H1 (cell line): ENCODE results near the gene TRIOBP. TPM values are rescaled to one million over a fixed set of nuclear protein-coding genes. Genes with fewer than 3 reads are reported as not detected.

Experiments
- CTCF ChIA-PET: fragments of 300-600 bp; sonication (Branson Sonifier 250); formaldehyde crosslinking; loops from one replicate; lab custom pipeline; 2021; ENCODE audit not compliant: partially characterized antibody; lab: Charles Lee
- POLR2A ChIA-PET: fragments of 300-600 bp; sonication (Branson Sonifier 250); formaldehyde crosslinking; loops from one replicate; lab custom pipeline; 2021; ENCODE audit warnings: inconsistent platforms; ENCODE audit not compliant: partially characterized antibody; lab: Charles Lee
- DNase-seq, 2 experiments: peaks; one replicate each; pipeline versions ENCODE4 v3.0.0 to v3.0.0-alpha.2; 2010 to 2022; ENCODE audit warnings: low spot score in 2 of 2, low read depth in 1 of 2, mixed read lengths in 1 of 2
- FAIRE-seq: peaks from 2 replicates; lab custom pipeline; 2011; peaks lifted over from hg19 to GRCh38; lab: Jason Lieb, UNC
- H2AFZ ChIP-seq: 2 replicates; pipeline ENCODE4 v1.8.1; 2012; ENCODE audit warnings: low read length, inconsistent platforms
- H2AK5ac ChIP-seq: 2 replicates; pipeline ENCODE4 v1.6.1; 2013; ENCODE audit warnings: low read depth, low read length
- H2BK120ac ChIP-seq: replicated peaks from 2 replicates; pipeline ENCODE3; 2013; ENCODE audit warnings: low read depth, low read length, inconsistent platforms
- H2BK12ac ChIP-seq: 2 replicates; pipeline ENCODE4 v1.6.1; 2013; ENCODE audit warnings: low read depth, low read length
- H2BK15ac ChIP-seq: 2 replicates; pipeline ENCODE4 v1.6.1; 2013; ENCODE audit warnings: low read length
- H2BK20ac ChIP-seq: 2 replicates; pipeline ENCODE4 v1.6.1; 2013; ENCODE audit warnings: low read length
- H2BK5ac ChIP-seq: 2 replicates; pipeline ENCODE4 v1.6.1; 2013; ENCODE audit warnings: low read depth, low read length
- H3K14ac ChIP-seq: 2 replicates; pipeline ENCODE4 v1.6.1; 2013; ENCODE audit warnings: inconsistent platforms; ENCODE audit not compliant: insufficient read length
- H3K18ac ChIP-seq: 2 replicates; pipeline ENCODE4 v1.6.1; 2013; ENCODE audit warnings: low read length; ENCODE audit errors: extremely low read depth
- H3K23ac ChIP-seq: 2 replicates; pipeline ENCODE4 v1.6.1; 2013; ENCODE audit warnings: inconsistent platforms; ENCODE audit not compliant: insufficient read length
- H3K23me2 ChIP-seq: 2 replicates; pipeline ENCODE4 v1.6.1; 2013; ENCODE audit warnings: low read depth, low read length
- H3K27ac ChIP-seq: 2 replicates; pipeline ENCODE4 v1.6.1; 2011; ENCODE audit warnings: low read depth, low read length, inconsistent platforms
- H3K27me3 ChIP-seq, 4 experiments: replicated peaks in 1 of 4; 1 replicate in 1 of 4; 2 replicates in 3 of 4; pipeline versions ENCODE4 v1.6.1 to v1.8.1; 2011 to 2013; ENCODE audit warnings: low read length in 3 of 4, mild to moderate bottlenecking in 3 of 4, inconsistent platforms in 2 of 4, mixed read lengths in 2 of 4, moderate library complexity in 1 of 4; ENCODE audit not compliant: control insufficient read depth in 3 of 4, insufficient read depth in 3 of 4; ENCODE audit errors: extremely low read depth in 1 of 4
- H3K36me3 ChIP-seq, 4 experiments: 2 replicates each; pipeline versions ENCODE4 v1.6.1 to v1.8.1; 2011 to 2013; ENCODE audit warnings: mild to moderate bottlenecking in 4 of 4, low read length in 3 of 4, moderate library complexity in 2 of 4, control low read depth in 1 of 4, inconsistent platforms in 1 of 4; ENCODE audit not compliant: insufficient read depth in 4 of 4, control insufficient read depth in 2 of 4
- H3K4ac ChIP-seq: replicated peaks from 2 replicates; pipeline ENCODE3; 2013; ENCODE audit warnings: low read length, low read depth, mixed read lengths, inconsistent platforms; ENCODE audit not compliant: insufficient read length
- H3K4me1 ChIP-seq, 4 experiments: replicated peaks in 1 of 4; 1 replicate in 1 of 4; 2 replicates in 3 of 4; pipeline versions ENCODE4 v1.6.1 to v1.8.1; 2011 to 2013; ENCODE audit warnings: low read length in 3 of 4, inconsistent platforms in 2 of 4, mixed read lengths in 1 of 4; ENCODE audit not compliant: insufficient read depth in 4 of 4, control insufficient read depth in 3 of 4
- H3K4me2 ChIP-seq, 2 experiments: 2 replicates each; pipeline versions ENCODE4 v1.6.1 to v1.8.1; 2011 to 2013; ENCODE audit warnings: low read depth in 2 of 2, low read length in 2 of 2, control low read depth in 1 of 2, inconsistent platforms in 1 of 2, mild to moderate bottlenecking in 1 of 2; ENCODE audit not compliant: insufficient read depth in 1 of 2
- H3K4me3 ChIP-seq, 4 experiments: fragments of 200-600, 300-600 bp in 1 of 4; sonication (generic), shearing (Covaris generic), sonication (Bioruptor Twin) in 1 of 4; 2 replicates each; pipeline versions ENCODE4 v1.5.1 to v1.8.1; 2011 to 2016; ENCODE audit warnings: low read length in 4 of 4, low read depth in 3 of 4, control low read depth in 2 of 4, inconsistent platforms in 2 of 4, mild to moderate bottlenecking in 2 of 4, mixed read lengths in 1 of 4, moderate library complexity in 1 of 4; ENCODE audit not compliant: insufficient read depth in 2 of 4; ENCODE audit errors: extremely low read depth in 1 of 4
- H3K56ac ChIP-seq: replicated peaks from 2 replicates; pipeline ENCODE3; 2013; ENCODE audit warnings: low read depth, mild to moderate bottlenecking, mixed read lengths, low read length, inconsistent platforms; ENCODE audit not compliant: insufficient read length
- H3K79me1 ChIP-seq: 2 replicates; pipeline ENCODE4 v1.6.1; 2013; ENCODE audit warnings: low read depth, low read length, control low read depth
- H3K79me2 ChIP-seq, 2 experiments: 2 replicates each; pipeline versions ENCODE4 v1.6.1 to v1.8.1; 2012 to 2013; ENCODE audit warnings: low read length in 2 of 2, mild to moderate bottlenecking in 2 of 2, inconsistent platforms in 1 of 2; ENCODE audit not compliant: insufficient read depth in 2 of 2, control insufficient read depth in 1 of 2
- H3K9ac ChIP-seq, 4 experiments: replicated peaks in 1 of 4; 1 replicate in 1 of 4; 2 replicates in 3 of 4; pipeline versions ENCODE4 v1.6.1 to v1.8.1; 2011 to 2013; ENCODE audit warnings: low read depth in 3 of 4, low read length in 3 of 4, control low read depth in 2 of 4, mild to moderate bottlenecking in 2 of 4, moderate library complexity in 2 of 4, inconsistent platforms in 1 of 4; ENCODE audit errors: extremely low read depth in 1 of 4
- H3K9me3 ChIP-seq, 2 experiments: 2 replicates each; pipeline versions ENCODE4 v1.6.1 to v1.8.1; 2012 to 2013; ENCODE audit warnings: mild to moderate bottlenecking in 2 of 2, moderate library complexity in 2 of 2, control low read depth in 1 of 2, inconsistent platforms in 1 of 2, low read depth in 1 of 2, low read length in 1 of 2, mixed read lengths in 1 of 2; ENCODE audit not compliant: insufficient read depth in 2 of 2
- H4K20me1 ChIP-seq, 2 experiments: replicated peaks in 1 of 2; 2 replicates each; pipeline versions ENCODE3 to v1.8.1; 2011 to 2013; ENCODE audit warnings: inconsistent platforms in 2 of 2, low read length in 2 of 2, mild to moderate bottlenecking in 1 of 2; ENCODE audit not compliant: insufficient read depth in 2 of 2, control insufficient read depth in 1 of 2
- H4K5ac ChIP-seq: 2 replicates; pipeline ENCODE4 v1.6.1; 2013; ENCODE audit warnings: low read length, low read depth, mixed read lengths, inconsistent platforms; ENCODE audit not compliant: insufficient read length
- H4K8ac ChIP-seq: 2 replicates; pipeline ENCODE4 v1.8.0; 2013; ENCODE audit warnings: mild to moderate bottlenecking, moderate library complexity, low read length, inconsistent platforms; ENCODE audit not compliant: insufficient read depth; ENCODE audit errors: extremely low read depth
- H4K91ac ChIP-seq: replicated peaks from 2 replicates; pipeline ENCODE3; 2013; ENCODE audit warnings: low read length, mixed read lengths, inconsistent platforms; ENCODE audit not compliant: insufficient read length
- HDAC6 ChIP-seq: IDR thresholded peaks from one replicate; pipeline ENCODE4 v1.7.1; 2012; ENCODE audit warnings: low read depth, mild to moderate bottlenecking, inconsistent platforms, low read length, moderate library complexity
- KDM4A ChIP-seq: IDR thresholded peaks from one replicate; pipeline ENCODE4 v1.7.1; 2012; ENCODE audit warnings: low read depth, mild to moderate bottlenecking, moderate library complexity, low read length, inconsistent platforms; ENCODE audit not compliant: severe bottlenecking
- KDM5A ChIP-seq: fragments of 200-600 bp; IDR thresholded peaks from 2 replicates; pipeline ENCODE4 v1.7.1; 2012; ENCODE audit warnings: mild to moderate bottlenecking, low read length, inconsistent platforms, mixed read lengths
- POU5F1 ChIP-seq: IDR thresholded peaks from 2 replicates; pipeline ENCODE4 v1.6.1; 2011; ENCODE audit warnings: low read depth, mild to moderate bottlenecking, low read length, moderate library complexity
- WGBS, 2 experiments: shearing (Covaris generic) in 1 of 2; methylation state at CpG; one replicate each; pipeline versions ENCODE4 v1.1.6 to v1.1.7; 2013 to 2015; ENCODE audit warnings: low lambda C conversion rate in 2 of 2, mixed read lengths in 2 of 2, inconsistent platforms in 1 of 2, low coverage in 1 of 2, missing lambda C conversion rate in 1 of 2; ENCODE audit not compliant: insufficient replicate concordance in 2 of 2, insufficient coverage in 1 of 2, insufficient read length in 1 of 2; ENCODE audit errors: extremely low coverage in 1 of 2, missing lambda C conversion rate in 1 of 2; 5-methylcytosine and 5-hydroxymethylcytosine counted together
- polyA plus RNA-seq, 7 experiments: library from polyadenylated mRNA; depleted of rRNA in 3 of 7; stranded (reverse) in 5 of 7; unstranded in 2 of 7; fragments of >200 nt in 5 of 7; fragments of 200-250 nt in 2 of 7; gene quantifications; 1 replicate in 5 of 7; 2 replicates in 1 of 7; 4 replicates in 1 of 7; pipeline versions ENCODE4 v1.2.1 to v1.2.3, GENCODE V29; 2011 to 2013; ENCODE audit warnings: missing spikeins in 2 of 7, mixed read lengths in 2 of 7
- total RNA-seq: library from RNA; stranded (reverse); fragmentation: NEBNext Ultra II Directional; extraction: Animal tissue kit (Norgen Biotek cat#: 25700); gene quantifications from 2 replicates; pipeline ENCODE4 v1.2.1, GENCODE V29; 2021

Gene TRIOBP
- total and polyA plus RNA-seq, 2 of the 8 experiments (the other 6 are each of a cell fraction or from before 2014, with no cell fraction given): 18.2 to 27.3 TPM

DNA sequence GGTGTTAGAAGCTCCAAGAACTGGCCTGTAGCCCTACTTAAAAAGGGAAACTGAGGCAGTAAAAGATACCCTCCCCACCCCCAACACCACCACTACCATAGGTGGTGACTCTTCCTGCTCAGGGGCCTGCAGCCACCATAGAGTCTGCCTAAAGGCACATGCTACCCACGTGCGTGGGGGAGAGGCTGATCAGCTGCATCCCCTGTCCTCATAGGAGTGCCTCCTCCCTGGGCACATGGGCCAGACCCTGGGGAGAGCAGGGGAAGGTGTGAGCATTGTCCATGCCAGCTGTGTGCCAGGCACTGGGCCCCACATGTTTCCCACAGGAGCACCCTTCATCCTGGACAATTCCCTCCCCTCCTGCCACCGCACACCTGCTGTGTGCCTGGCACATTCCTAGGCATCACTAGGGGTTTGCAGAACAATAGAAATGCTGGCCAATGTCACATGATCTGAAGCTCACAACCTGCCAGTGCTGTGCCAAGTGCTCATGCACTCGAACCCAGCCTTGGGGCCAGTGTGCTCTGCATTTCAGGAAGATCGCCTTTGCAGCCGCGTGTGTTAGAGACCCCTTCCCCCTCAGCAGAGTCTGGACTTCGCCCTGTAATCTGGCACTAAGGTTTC, 69.2 kb downstream of the TRIOBP start:
- Histone ChIP-seq H4K91ac (no peak overlapping the region), H3K56ac (no peak overlapping the region), H2BK20ac (no peak overlapping the region), H4K5ac (no peak overlapping the region), H2AK5ac (no peak overlapping the region), H3K23ac (no peak overlapping the region), H3K4me1 (no peaks in the 10 kb centered on the region), H2BK15ac (no peak overlapping the region), H3K9me3 (no peaks in the 10 kb centered on the region), H4K8ac (no peak overlapping the region), H4K20me1 (peaks cover 5 to 6% of the 10 kb centered on the region in 2 experiments), H2BK5ac (no peak overlapping the region), H3K79me2 (no peaks in the 10 kb centered on the region), H2BK120ac (no peak overlapping the region), H3K79me1 (no peaks in the 10 kb centered on the region), H3K4me2 (no peak overlapping the region), H3K27ac (no peak overlapping the region), H3K4me3 (no peak overlapping the region), H3K9ac (no peak overlapping the region; a peak in 1 of 7 replicates), H3K18ac (no peak overlapping the region), H3K27me3 (no peaks in the 10 kb centered on the region; a peak in 2 of 7 replicates), H3K14ac (no peak overlapping the region), H2AFZ (no peak overlapping the region), H3K36me3 (peaks cover 0 to 12% (median 5%) of the 10 kb centered on the region in 4 experiments; a peak in 5 of 8 replicates), H3K4ac (no peak overlapping the region), H2BK12ac (no peak overlapping the region)
- no peak for FAIRE-seq
- ChIA-PET CTCF (interaction anchor here (1.0 to 6.3 kb wide), 3 partner anchors 12 to 162 kb away, joined by 3 to 75 read pairs (median 5); no protein-coding TSS in a partner anchor), POLR2A (interaction anchor here (0.6 to 3.4 kb wide), 5 partner anchors 10 to 910 kb away, joined by 3 to 11 read pairs (median 3); no protein-coding TSS in a partner anchor)
- DNase-seq: no peak
- 83% methylated on average over 8 of the region's 8 CpGs; no CpG with 5 or more reads in 1 of the 2 experiments for WGBS, 2 experiments
- no peak for TF ChIP-seq KDM5A
- no peak for TF ChIP-seq POU5F1
- TF ChIP-seq KDM4A: no peak
- TF ChIP-seq HDAC6: no peak
- TF ChIP-seq, all 59 proteins: peak for 0
- H3K23me2 ChIP-seq: no peaks in the 10 kb centered on the region
